GM19455 (cell line): ENCODE data around the gene CEP164.

Experiments used
- ATAC-seq: cut with Tn5 transposase; IDR thresholded peaks from one replicate; pipeline ENCODE4 v1.9.1; 2021; ENCODE audit not compliant: unreplicated experiment

Gene CEP164

DNA sequence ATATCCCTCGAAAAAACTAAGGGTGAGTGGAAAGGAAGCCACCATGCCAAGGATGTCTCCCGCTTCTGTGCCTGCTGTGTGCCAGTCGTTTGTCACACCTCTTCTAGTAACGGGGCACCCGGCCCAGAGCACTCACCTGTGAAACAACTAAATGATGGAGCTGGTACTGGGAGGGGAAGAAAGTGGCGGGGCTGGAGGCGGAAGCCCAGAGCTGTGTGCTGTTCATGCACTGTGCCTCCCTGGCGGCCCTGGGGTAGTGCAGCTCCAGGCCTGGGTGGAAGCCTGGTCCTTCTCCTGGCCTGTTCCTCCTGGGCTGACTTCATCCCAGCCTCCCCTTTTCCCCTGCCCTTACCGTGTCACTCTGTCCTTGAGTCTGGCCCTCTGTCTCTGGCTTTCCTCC is 130.2 kb downstream of the CEP164 start:
- ATAC-seq, result no peak

DNA sequence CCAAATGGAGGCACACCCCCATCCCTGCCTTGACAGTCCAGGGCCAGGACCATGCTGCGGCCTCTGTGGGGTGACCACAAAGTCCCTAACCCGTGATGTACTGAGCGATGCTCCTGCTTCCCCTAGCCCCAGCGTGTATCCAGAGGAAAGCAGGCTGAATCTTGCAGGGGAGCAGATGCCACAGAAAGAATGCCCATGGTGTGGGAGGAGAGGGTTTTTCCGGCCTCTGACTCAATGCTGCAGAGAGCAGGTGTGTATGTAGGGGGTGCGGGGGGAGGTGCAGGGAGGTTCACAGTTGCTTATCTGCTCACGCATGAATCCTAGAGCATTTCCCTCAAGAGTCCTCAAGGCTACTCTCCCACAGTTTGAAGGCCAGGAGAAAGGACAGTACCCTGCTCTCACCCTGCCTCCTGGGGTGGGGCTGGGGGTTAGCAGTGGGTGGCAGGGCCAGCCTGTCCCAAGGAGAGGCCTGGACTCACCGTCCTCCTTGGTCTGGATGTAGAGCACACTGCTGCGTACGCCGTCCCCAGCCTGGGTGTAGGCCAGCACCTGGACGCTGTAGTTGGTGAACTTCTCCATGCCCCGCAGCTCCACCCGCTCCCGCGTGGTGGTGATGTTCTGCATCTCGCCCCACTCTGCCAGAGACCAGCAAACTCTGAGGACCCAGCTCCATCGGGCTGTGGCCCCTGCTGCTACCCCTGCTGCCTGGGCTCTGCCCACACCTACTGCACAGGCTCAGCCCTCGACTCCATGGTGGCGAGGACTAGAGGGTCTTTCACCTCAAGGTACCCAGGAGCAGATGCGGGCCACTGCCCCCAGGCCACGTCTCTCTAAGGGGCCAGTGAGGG is 130.8 kb downstream of the CEP164 start:
- ATAC-seq, result no peak

DNA sequence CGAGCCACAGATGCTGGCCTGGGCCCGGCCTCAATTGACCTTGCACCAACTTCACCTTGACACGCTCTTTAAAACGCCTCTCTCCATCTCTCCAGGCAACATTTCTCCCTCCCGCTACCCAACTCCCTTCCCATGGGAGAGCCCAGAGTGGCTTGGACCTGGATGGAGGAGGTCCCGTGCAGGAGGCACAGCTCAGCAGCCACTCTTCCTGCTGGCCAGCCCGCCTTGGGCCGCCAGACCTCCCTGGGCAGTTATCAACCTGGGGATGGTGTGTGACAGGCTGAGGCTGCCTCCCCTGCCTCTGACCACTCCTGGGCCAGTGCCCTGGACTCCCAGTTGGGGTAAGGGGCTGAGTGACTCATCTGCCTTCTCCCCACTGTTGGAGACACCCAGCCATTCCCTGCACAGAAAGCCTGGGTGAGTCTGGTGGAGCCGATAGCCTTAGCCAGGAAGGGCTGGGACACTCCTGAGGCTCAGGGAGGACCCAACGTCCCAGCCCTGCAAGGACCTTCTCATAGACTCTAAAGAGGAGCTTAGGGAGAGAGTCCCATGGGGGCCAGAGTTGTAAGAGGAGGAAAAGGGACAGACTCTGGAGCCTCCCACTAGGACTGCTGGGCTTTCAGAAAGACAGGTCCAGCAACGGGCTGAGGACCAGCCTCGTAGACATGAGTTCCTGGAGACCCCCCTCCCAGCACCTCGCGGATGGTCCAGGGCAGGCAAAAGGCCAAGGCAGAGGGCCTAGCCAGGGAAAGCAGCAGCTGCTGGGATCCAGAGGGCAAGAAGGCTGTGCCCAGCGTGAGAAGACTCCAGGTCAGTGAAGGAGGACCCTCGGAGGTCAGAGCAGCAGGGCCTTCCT is 131.7 kb downstream of the CEP164 start:
- ATAC-seq, result no peak

DNA sequence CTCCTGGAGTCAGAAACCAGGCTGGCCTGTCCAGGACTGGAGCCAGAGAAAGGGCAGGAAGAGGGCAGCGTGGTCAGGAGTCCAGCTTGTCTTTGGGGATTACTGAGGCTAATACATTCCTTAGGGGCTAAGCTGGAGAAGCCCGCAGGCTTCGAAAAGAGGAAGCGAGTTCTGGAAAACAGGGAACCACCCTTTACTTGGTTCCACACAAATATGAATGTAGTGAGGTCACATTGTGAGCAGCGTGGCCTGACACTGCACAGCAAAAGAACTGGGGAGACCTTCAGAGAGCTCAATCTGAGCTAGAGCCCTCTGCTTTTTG is 132.3 kb downstream of the CEP164 start:
- no peak for ATAC-seq

DNA sequence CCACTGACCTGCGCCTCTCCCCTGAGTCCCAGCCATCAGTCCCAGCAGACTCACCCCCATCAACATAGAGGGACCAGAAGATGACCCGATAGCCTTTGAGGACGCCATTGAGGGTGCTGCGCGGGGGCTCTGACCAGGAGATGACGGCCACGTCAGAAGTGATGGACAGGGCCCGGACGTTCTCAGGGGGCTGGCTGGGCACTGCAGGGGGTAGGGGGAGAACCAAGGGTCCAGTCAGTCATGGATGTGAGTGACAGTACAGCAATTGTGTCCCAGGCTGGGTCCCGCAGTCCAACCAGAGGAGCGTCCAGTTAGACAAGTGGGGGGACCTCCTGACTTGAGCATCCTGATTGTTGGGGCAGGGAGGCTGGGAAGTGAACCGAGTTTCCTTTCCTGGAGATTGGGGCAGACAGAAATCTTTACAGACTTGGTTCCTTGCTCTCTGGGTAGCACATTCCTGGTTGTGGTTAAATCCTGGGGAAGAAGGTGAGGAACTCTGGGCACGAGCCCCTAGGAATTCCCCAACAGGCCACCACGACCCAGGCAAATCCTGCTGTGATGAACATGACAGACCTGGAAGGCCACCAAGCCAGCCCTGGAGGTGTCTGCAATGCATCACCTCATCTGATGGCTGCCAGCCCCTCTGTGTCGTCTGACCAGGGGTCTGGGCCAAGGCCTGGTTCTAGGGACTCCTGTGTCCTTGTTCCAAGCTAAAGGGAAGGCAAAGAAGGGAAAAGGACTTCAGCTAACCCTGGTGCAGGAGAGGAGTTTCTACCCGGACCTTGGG is 133.9 kb downstream of the CEP164 start:
- no peak for ATAC-seq

DNA sequence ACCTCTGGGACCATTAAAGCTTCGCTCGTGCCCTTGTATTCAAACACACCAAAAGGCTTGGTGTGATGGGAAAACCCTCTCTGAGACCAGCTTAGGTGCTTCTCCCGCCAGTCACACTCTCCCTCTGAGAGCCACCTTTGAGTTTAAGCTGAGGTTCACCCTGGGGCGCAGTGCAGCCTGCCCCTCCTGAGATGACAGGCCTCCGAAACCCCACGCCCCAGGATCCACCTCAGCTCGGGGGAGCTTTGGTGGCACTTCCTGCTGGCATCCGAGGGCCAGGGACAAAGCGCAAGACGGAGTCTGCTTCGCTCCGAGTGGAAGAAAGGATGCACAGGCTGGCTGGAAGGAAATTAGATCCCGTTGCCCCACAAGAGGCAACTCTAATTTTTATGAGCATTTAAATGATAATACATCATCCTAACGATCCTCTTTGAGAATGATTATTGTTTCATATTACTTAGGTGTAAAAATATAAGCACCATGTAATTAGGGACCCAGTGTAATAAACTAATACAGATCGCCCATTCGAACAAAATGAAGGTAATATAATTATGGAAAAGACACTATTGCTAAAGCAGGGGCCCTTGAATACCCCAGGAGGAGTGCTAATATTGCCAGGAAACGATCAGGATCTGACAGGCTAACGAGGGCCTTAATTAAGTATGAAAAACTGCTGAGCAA is 134.7 kb downstream of the CEP164 start:
- no peak for ATAC-seq

DNA sequence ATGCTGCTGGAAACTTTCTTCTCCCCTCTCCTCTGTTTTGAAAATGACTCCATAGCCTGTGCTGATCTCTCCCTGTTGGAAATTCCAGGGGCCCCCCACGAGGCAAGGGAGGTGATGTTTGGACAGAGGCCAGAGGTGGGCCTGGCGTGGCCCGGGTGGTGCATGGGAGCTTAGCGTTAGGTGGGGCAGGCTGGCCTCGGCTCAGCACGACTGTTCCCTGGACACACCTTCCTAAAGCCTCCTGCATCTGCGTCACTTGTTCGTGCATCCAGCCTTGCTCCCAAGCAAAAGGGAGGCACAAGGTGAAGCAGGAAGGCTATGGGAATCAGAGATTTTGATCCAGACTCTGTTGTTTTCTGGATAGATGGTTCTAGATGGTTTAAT is 135.2 kb downstream of the CEP164 start:
- ATAC-seq, result no peak
